K562 (cell line): ENCODE measurements around the gene C19orf85. TPM values are rescaled to one million over a fixed set of nuclear protein-coding genes. Genes with fewer than 3 reads are reported as not detected.
A peak's percentile ranks its signal among the peaks of the same experiment; 100 is the strongest.

ENCODE experiments used
- ARID1B ChIP-seq: fragments of 450-650 bp; IDR thresholded peaks from 2 replicates; pipeline ENCODE4 v1.6.1; 2016; ENCODE audit warnings: antibody characterized with exemption, mild to moderate bottlenecking, inconsistent platforms
- ESRRA ChIP-seq: fragments of 450-650 bp; IDR thresholded peaks from 2 replicates; pipeline ENCODE4 v1.6.1; 2014; ENCODE audit warnings: low read depth, mild to moderate bottlenecking, moderate library complexity, borderline replicate concordance
- FOXK1 ChIP-seq: sonication (generic); formaldehyde crosslinking; IDR thresholded peaks from 2 replicates; pipeline ENCODE4 v1.8.0; 2022; ENCODE audit warnings: missing genetic modification reagents, mild to moderate bottlenecking, borderline replicate concordance
- MYC ChIP-seq, 2 experiments: fragments of 250-450 bp in 1 of 2; sonication (Bioruptor Pico) in 1 of 2; IDR thresholded peaks; 2 replicates each; pipeline versions ENCODE4 v1.5.1 to v1.6.1; 2012 to 2021; ENCODE audit warnings: low read depth in 2 of 2, borderline replicate concordance in 1 of 2, improper control_type of control experiment in 1 of 2, low read length in 1 of 2, mild to moderate bottlenecking in 1 of 2, moderate library complexity in 1 of 2
- NR2C2 ChIP-seq, 2 experiments: fragments of 200-800 bp in 1 of 2; sonication (Bioruptor generic) in 1 of 2; sonication (generic) in 1 of 2; formaldehyde crosslinking in 1 of 2; IDR thresholded peaks; 2 replicates each; pipeline versions ENCODE4 v1.6.1 to v1.8.0; 2016 to 2022; ENCODE audit warnings: mild to moderate bottlenecking in 1 of 2, missing compliant biosample characterization in 1 of 2, missing genetic modification characterization in 1 of 2, missing genetic modification reagents in 1 of 2
- POLR2AphosphoS2 ChIP-seq: IDR thresholded peaks from 2 replicates; pipeline ENCODE4 v1.6.1; 2012; ENCODE audit warnings: low read length, improper control_type of control experiment
- RBFOX2 ChIP-seq: fragments of 200-400 bp; formaldehyde crosslinking; IDR thresholded peaks from 2 replicates; pipeline ENCODE4 v1.6.1; 2017; ENCODE audit warnings: low read depth, mild to moderate bottlenecking, low read length, moderate library complexity
- RNF2 ChIP-seq: sonication (generic); IDR thresholded peaks from 2 replicates; pipeline ENCODE4 v1.6.1; 2016
- TCFL5 ChIP-seq: fragments of 250-450 bp; sonication (Bioruptor Pico); conservative IDR thresholded peaks from 2 replicates; pipeline ENCODE4 v1.6.1; 2021; ENCODE audit warnings: mild to moderate bottlenecking, moderate library complexity, matching md5 sums
- ZNF121 ChIP-seq: sonication (generic); formaldehyde crosslinking; conservative IDR thresholded peaks from 2 replicates; pipeline ENCODE4 v1.8.0; 2022; ENCODE audit warnings: missing genetic modification reagents
- polyA plus RNA-seq, 8 experiments: library from polyadenylated mRNA; depleted of rRNA in 4 of 8; stranded (reverse) in 5 of 8; unstranded in 3 of 8; fragments of >200 nt; fragmentation: Nextera tagmentation in 2 of 8; fragmentation: Illumina TruSeq in 1 of 8; extraction: Ambion mirVana in 2 of 8; extraction: Trizol in 1 of 8; gene quantifications; 2 replicates each; pipeline versions ENCODE4 v1.2.1 to v1.2.3, GENCODE V29; 2011 to 2014; ENCODE audit warnings: inconsistent platforms in 1 of 8, missing spikeins in 1 of 8
- total RNA-seq, 7 experiments: library from RNA; depleted of rRNA in 6 of 7; stranded (reverse); fragments of >200 nt in 6 of 7; fragmentation: Illumina TruSeq in 2 of 7; extraction: Trizol in 2 of 7; gene quantifications; 2 replicates each; pipeline versions ENCODE4 v1.2.1 to v1.2.3, GENCODE V29; 2011 to 2021; ENCODE audit warnings: low replicate concordance in 1 of 7
- TF ChIP-seq, protein P1 (sequence below): sonication (generic); formaldehyde crosslinking; IDR thresholded peaks from 2 replicates; pipeline ENCODE4 v1.8.0; 2023; ENCODE audit warnings: missing genetic modification reagents, mild to moderate bottlenecking, borderline replicate concordance
- TF ChIP-seq, protein P2 (sequence below): fragments of 250-450 bp; sonication (Bioruptor Pico); IDR thresholded peaks from 2 replicates; pipeline ENCODE4 v1.5.0; 2022; ENCODE audit warnings: mild to moderate bottlenecking
- TF ChIP-seq, protein P3 (sequence below), 2 experiments: fragments of 450-650 bp in 1 of 2; sonication (generic) in 1 of 2; formaldehyde crosslinking in 1 of 2; IDR thresholded peaks in 1 of 2; conservative IDR thresholded peaks in 1 of 2; 2 replicates each; pipeline versions ENCODE4 v1.6.1 to v1.8.1; 2016 to 2023; ENCODE audit warnings: mild to moderate bottlenecking in 2 of 2, moderate library complexity in 2 of 2, inconsistent platforms in 1 of 2, missing genetic modification reagents in 1 of 2
- TF ChIP-seq, protein P4 (sequence below), 3 experiments: IDR thresholded peaks in 2 of 3; conservative IDR thresholded peaks in 1 of 3; 2 replicates each; pipeline ENCODE4 v1.5.1; 2011 to 2012; ENCODE audit warnings: low read length in 3 of 3, mild to moderate bottlenecking in 3 of 3, control low read depth in 2 of 3, improper control_type of control experiment in 1 of 3, inconsistent platforms in 1 of 3, low read depth in 1 of 3, mixed read lengths in 1 of 3, moderate library complexity in 1 of 3; ENCODE audit not compliant: insufficient read depth in 2 of 3

The C19orf85 gene
- total and polyA plus RNA-seq, 9 of the 15 experiments (the other 6 are each of a cell fraction or from before 2014, with no cell fraction given) = not detected

DNA sequence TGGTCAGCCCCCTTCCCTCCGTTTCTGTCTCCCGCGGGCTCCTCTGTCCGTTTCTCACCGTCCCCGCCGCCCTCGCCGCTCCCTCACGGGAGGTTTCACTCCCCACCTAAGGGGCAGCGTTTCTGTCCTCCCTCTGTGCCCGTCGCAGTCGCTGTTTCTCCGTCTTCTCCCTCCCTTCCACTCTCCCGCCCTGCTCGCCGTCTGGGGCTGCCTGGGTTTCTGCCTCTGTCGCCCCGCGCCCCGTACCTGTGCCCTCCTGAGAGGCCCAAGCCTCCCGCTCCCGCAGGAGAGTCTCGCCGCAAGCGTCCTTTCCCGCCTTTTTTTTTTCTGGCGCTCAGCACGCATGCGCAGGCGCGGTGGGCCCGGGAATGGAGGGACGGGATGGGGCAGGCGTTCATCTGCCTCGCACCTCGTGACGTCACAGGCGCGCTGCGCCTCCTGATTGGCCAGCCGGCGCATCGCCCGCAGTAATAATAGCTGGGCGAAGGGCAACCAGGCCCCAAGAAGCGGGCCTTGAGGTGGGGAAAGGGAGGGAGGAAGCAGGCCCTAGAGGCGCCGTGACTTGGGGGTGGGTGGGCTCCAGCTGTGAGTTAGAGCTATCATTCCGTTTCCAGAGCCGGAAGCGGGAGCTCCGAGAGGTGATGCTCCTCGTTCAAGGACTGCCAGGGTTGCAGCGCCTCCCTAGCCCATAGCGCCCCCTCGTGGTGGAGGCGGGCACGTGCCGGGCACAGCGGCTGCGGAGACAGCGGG is 39.1 kb upstream of the C19orf85 start (continued):
- TF ChIP-seq, protein P1, sequence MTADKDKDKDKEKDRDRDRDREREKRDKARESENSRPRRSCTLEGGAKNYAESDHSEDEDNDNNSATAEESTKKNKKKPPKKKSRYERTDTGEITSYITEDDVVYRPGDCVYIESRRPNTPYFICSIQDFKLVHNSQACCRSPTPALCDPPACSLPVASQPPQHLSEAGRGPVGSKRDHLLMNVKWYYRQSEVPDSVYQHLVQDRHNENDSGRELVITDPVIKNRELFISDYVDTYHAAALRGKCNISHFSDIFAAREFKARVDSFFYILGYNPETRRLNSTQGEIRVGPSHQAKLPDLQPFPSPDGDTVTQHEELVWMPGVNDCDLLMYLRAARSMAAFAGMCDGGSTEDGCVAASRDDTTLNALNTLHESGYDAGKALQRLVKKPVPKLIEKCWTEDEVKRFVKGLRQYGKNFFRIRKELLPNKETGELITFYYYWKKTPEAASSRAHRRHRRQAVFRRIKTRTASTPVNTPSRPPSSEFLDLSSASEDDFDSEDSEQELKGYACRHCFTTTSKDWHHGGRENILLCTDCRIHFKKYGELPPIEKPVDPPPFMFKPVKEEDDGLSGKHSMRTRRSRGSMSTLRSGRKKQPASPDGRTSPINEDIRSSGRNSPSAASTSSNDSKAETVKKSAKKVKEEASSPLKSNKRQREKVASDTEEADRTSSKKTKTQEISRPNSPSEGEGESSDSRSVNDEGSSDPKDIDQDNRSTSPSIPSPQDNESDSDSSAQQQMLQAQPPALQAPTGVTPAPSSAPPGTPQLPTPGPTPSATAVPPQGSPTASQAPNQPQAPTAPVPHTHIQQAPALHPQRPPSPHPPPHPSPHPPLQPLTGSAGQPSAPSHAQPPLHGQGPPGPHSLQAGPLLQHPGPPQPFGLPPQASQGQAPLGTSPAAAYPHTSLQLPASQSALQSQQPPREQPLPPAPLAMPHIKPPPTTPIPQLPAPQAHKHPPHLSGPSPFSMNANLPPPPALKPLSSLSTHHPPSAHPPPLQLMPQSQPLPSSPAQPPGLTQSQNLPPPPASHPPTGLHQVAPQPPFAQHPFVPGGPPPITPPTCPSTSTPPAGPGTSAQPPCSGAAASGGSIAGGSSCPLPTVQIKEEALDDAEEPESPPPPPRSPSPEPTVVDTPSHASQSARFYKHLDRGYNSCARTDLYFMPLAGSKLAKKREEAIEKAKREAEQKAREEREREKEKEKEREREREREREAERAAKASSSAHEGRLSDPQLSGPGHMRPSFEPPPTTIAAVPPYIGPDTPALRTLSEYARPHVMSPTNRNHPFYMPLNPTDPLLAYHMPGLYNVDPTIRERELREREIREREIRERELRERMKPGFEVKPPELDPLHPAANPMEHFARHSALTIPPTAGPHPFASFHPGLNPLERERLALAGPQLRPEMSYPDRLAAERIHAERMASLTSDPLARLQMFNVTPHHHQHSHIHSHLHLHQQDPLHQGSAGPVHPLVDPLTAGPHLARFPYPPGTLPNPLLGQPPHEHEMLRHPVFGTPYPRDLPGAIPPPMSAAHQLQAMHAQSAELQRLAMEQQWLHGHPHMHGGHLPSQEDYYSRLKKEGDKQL (CRISPR knock-in tag) = peak; percentile 100
- TF ChIP-seq TCFL5 (CRISPR knock-in tag) (no peak), MYC (IDR thresholded peaks at IDR 0.05; ENCODE audit: low read depth, low read length) (peak; percentile 68; the same call in 1 of the 2 replicates), MYC (CRISPR knock-in tag; IDR thresholded peaks at IDR 0.05; ENCODE audit: borderline replicate concordance, low read depth) (no peak), NR2C2 (CRISPR knock-in tag; IDR thresholded peaks at IDR 0.05) (peak; percentile 88), NR2C2 (tag; IDR thresholded peaks at IDR 0.05) (no peak), FOXK1 (CRISPR knock-in tag) (peak; percentile 100), ESRRA (peak; percentile 69), ZNF121 (CRISPR knock-in tag) (peak; percentile 72), RNF2 (peak; percentile 87; the same call in 1 of the 2 replicates), ARID1B (no peak; the same call in 1 of the 2 replicates), RBFOX2 (peak; percentile 72), POLR2AphosphoS2 (no peak)
- TF ChIP-seq, protein P2, sequence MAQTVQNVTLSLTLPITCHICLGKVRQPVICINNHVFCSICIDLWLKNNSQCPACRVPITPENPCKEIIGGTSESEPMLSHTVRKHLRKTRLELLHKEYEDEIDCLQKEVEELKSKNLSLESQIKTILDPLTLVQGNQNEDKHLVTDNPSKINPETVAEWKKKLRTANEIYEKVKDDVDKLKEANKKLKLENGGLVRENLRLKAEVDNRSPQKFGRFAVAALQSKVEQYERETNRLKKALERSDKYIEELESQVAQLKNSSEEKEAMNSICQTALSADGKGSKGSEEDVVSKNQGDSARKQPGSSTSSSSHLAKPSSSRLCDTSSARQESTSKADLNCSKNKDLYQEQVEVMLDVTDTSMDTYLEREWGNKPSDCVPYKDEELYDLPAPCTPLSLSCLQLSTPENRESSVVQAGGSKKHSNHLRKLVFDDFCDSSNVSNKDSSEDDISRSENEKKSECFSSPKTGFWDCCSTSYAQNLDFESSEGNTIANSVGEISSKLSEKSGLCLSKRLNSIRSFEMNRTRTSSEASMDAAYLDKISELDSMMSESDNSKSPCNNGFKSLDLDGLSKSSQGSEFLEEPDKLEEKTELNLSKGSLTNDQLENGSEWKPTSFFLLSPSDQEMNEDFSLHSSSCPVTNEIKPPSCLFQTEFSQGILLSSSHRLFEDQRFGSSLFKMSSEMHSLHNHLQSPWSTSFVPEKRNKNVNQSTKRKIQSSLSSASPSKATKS (CRISPR knock-in tag) = no peak
- TF ChIP-seq, protein P3, sequence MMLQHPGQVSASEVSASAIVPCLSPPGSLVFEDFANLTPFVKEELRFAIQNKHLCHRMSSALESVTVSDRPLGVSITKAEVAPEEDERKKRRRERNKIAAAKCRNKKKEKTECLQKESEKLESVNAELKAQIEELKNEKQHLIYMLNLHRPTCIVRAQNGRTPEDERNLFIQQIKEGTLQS (IDR thresholded peaks at IDR 0.05) = peak; percentile 81
- TF ChIP-seq, protein P3 (CRISPR knock-in tag; conservative IDR thresholded peaks at IDR 0.05) = peak; percentile 83
- TF ChIP-seq, protein P4, sequence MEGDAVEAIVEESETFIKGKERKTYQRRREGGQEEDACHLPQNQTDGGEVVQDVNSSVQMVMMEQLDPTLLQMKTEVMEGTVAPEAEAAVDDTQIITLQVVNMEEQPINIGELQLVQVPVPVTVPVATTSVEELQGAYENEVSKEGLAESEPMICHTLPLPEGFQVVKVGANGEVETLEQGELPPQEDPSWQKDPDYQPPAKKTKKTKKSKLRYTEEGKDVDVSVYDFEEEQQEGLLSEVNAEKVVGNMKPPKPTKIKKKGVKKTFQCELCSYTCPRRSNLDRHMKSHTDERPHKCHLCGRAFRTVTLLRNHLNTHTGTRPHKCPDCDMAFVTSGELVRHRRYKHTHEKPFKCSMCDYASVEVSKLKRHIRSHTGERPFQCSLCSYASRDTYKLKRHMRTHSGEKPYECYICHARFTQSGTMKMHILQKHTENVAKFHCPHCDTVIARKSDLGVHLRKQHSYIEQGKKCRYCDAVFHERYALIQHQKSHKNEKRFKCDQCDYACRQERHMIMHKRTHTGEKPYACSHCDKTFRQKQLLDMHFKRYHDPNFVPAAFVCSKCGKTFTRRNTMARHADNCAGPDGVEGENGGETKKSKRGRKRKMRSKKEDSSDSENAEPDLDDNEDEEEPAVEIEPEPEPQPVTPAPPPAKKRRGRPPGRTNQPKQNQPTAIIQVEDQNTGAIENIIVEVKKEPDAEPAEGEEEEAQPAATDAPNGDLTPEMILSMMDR (IDR thresholded peaks at IDR 0.05 in 2 of 3, conservative IDR thresholded peaks at IDR 0.05 in 1 of 3; ENCODE audit: insufficient read depth in 2 of 3, low read depth in 1 of 3, low read length in 3 of 3) = peak; percentile 91 to 95 (median 95)
